GM18520 (cell line): ENCODE data around the gene USP7.
"Not testable (repeated sequence)": the region's sequence is repeated elsewhere in the genome, so short reads cannot be mapped to it uniquely, and the experiment has no call there.

ENCODE experiments used
- ATAC-seq: cut with Tn5 transposase; IDR thresholded peaks from one replicate; pipeline ENCODE4 v1.9.1; 2021; ENCODE audit not compliant: unreplicated experiment

The USP7 gene

GRCh38 chr16:8882725-8883377 is 80.9 kb downstream of the USP7 start:
- ATAC-seq = no peak

- no peak for ATAC-seq
Measured at GRCh38 chr16:8882041-8882617, 81.6 kb downstream of the USP7 start, which contains the start of gene LITAFD. LITAFD (plus strand) TSS chr16:8882351; CDS start chr16:8884356, 2,005 bp downstream.

GRCh38 chr16:8880839-8881510 is 82.7 kb downstream of the USP7 start:
- ATAC-seq = no peak

GRCh38 chr16:8878523-8878911 is 85.2 kb downstream of the USP7 start:
- ATAC-seq = no peak

- ATAC-seq = no peak
Measured at GRCh38 chr16:8877894-8878522, 85.7 kb downstream of the USP7 start.

- not testable (repeated sequence) for ATAC-seq
Measured at GRCh38 chr16:8875317-8875716, 88.4 kb downstream of the USP7 start.

GRCh38 chr16:8874388-8874787 is 89.3 kb downstream of the USP7 start:
- no peak for ATAC-seq

- ATAC-seq = not testable (repeated sequence)
Measured at GRCh38 chr16:8873866-8874195, 89.9 kb downstream of the USP7 start.

- no peak for ATAC-seq
Measured at GRCh38 chr16:8872967-8873865, 90.5 kb downstream of the USP7 start.

- ATAC-seq = no peak
Measured at GRCh38 chr16:8872071-8872470, 91.6 kb downstream of the USP7 start.

- ATAC-seq = not testable (repeated sequence)
Measured at GRCh38 chr16:8869988-8870241, 93.8 kb downstream of the USP7 start.

- ATAC-seq = no peak
Measured at GRCh38 chr16:8869212-8869987, 94.3 kb downstream of the USP7 start.

GRCh38 chr16:8868416-8869211 is 95.1 kb downstream of the USP7 start, which contains the start of gene CARHSP1:
CARHSP1 (minus strand) TSS chr16:8869006; CDS start chr16:8859328, 9,678 bp downstream.
- ATAC-seq = peak; percentile 67

- no peak for ATAC-seq
Measured at GRCh38 chr16:8867932-8868415, 95.7 kb downstream of the USP7 start.

- ATAC-seq = no peak
Measured at GRCh38 chr16:8867216-8867931, 96.3 kb downstream of the USP7 start.

- ATAC-seq = no peak
Measured at GRCh38 chr16:8866884-8867215, 96.9 kb downstream of the USP7 start.

GRCh38 chr16:8866118-8866883 is 97.4 kb downstream of the USP7 start:
- ATAC-seq = no peak
